Measurements from ENCODE around the gene SH3TC2.

SH3TC2 gene

GRCh38 chr5:148969291-148969690 lies 93.6 kb downstream of the SH3TC2 start:
- DNase-seq (ENCODE audit: low read depth) = no peak

GRCh38 chr5:148968311-148968710 lies 94.6 kb downstream of the SH3TC2 start:
- DNase-seq (ENCODE audit: low read depth) = no peak

- DNase-seq (ENCODE audit: low read depth) = no peak
Observed at GRCh38 chr5:148967783-148968182, 95.1 kb downstream of the SH3TC2 start.

GRCh38 chr5:148966938-148967337 lies 95.9 kb downstream of the SH3TC2 start:
- DNase-seq (ENCODE audit: low read depth) = no peak

GRCh38 chr5:148966348-148966747 lies 96.5 kb downstream of the SH3TC2 start:
- DNase-seq (ENCODE audit: low read depth) = no peak

- no peak for DNase-seq (ENCODE audit: low read depth)
Observed at GRCh38 chr5:148965511-148966265, 97.2 kb downstream of the SH3TC2 start.

GRCh38 chr5:148963664-148964063 lies 99.2 kb downstream of the SH3TC2 start:
- DNase-seq (ENCODE audit: low read depth) = no peak

DNA sequence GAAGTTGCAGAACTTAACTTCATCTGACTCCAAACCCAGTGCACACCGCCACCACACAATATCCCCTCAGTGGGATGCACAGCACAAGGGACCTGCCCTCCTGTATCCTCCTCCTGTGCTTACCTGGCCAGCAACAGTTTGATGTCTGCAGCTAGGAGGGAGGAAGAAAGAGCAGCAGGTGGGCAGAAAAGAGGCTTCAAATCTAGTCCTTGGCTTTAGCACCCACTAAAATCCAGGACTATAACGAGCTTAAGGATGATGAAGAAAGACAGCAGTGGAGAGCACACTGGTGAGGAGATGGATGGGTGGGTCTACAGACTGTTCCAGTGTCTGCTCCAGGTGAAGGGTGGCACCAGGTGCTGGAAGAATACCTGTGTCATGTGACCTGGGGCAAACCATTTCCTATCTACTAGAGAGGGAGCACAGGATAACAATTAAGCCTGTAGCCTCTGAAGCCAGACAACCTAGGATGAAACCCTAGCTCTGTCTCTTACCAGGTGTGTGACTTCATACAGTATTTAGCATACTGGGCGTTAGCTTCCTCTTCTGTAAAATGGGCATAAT lies 100.0 kb downstream of the SH3TC2 start:
- DNase-seq (ENCODE audit: low read depth) = no peak

- no peak for DNase-seq (ENCODE audit: low read depth)
Observed at GRCh38 chr5:148962200-148962550, 100.7 kb downstream of the SH3TC2 start.

DNA sequence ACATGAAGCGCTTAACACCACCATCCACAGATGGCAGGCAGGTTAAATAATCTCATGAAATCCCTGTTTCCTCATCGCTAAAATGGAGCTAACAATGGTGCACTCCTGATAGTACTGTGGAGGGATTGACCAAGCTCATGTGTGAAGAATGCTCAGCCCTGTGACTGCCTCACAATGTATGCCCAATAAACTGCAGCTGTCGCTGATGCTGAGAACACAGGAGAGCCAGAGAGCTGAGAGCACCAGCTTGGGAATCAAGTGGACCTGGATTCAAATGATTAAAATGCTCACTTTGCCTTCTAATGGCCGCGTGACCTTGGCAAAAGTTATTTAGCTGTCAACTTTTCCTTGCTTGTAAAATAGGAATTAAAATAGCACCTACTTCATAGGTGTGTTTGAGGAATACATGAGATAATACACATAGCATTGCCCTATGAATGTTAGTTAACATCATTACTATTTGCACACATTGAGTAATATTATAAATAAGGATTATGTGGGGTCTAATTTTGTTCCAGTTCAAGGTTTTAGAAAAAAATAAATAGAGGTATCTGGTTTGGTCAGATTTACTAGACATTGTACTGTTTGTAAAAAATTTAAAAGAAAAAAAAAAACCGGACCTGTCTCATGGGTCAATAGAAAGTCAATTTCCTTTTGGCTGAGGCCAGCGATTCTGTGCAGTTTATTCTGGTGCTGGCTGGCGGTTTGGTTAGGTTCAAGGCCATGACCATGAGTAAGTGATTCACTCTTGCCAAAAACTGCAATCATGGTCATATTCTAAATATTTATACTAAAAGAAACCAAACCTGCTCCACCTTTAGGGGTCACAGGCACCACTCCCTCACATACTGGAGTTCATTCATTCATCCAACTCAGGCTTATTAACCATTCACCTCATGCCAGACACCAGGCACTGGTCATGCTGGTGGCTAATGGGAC lies 101.3 kb downstream of the SH3TC2 start:
- DNase-seq (ENCODE audit: low read depth) = no peak

- DNase-seq (ENCODE audit: low read depth) = no peak
Observed at GRCh38 chr5:148960070-148960769, 102.6 kb downstream of the SH3TC2 start.

- peak; percentile 31 for DNase-seq (ENCODE audit: low read depth)
Observed at GRCh38 chr5:148957591-148958202, 105.2 kb downstream of the SH3TC2 start.

GRCh38 chr5:148956477-148957385 lies 106.1 kb downstream of the SH3TC2 start:
- no peak for DNase-seq (ENCODE audit: low read depth)
